ENCODE measurements around the gene TSEN34.
A peak's percentile ranks its signal among the peaks of the same experiment; 100 is the strongest.
"Not testable (repeated sequence)": the region's sequence is repeated elsewhere in the genome, so short reads cannot be mapped to it uniquely, and the experiment has no call there.

Gene TSEN34

DNA sequence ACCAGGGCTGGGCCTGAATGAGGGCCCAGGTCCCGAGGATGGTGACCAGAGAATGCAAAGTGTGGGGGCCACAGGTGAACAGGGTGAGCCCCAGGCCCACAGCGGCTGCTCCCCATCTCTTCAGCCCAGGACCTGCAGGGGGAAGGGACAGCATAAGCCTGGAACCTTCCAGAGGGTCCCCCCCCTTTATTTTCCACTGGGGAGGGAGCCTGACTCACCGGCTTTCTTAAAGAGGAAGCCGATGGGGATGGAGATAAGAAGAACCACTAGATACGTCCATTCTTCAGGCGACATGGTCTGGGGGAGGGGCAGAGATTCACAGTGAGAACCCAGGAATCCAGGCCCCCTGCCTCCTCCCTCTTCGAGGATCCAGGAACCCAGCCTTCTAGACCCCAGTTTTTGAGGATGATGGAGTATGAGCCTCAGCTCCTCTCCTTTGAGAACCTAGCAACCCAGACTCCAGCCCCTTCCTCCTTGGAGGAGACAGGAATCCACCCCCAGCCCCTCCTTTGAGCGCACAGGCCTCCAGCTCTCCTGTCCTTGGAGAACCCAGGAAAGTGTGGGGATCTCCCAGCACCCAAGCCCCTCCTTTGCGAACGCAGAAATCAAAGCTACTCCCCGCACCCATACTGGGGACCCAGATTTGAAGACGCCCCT lies 2.8 kb upstream of the TSEN34 start:
- DNase-seq (ENCODE audit: low spot score) = peak; percentile 48

DNA sequence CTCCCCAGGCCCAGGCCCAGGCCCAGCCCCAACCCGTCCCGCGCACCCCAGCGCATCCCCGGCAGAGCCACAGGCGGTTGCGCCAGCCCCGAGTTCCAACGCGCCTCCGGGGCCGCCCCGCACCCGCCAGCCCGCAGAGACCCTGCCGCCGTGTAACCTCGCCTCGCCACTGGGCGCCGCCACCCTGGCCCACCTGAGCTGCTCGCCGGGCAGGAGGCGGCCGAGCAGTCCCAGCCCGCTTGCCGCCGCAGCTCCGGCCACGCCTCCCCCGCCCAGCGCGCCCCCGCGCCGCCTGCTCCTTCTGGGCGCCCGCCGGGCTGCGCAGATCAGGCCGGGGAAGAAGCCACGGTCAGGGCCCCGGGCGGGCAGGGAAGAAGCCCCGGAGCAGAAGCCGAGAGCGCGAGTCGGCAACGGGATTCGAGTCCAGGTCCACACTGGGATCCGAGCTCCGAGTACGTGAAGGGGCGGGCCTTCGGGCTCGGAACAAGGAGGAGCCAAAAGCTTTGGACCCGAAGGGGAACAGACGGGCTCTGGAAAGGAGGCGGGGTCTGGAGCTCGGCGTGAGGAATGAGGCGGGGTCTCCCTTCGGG lies 1.9 kb upstream of the TSEN34 start, which contains the start of gene MBOAT7:
Gene MBOAT7, minus strand, starts transcription at position 436 of the 590 bp plus-strand sequence. CDS start 1,072 bp downstream, outside the sequence.
- DNase-seq (ENCODE audit: low spot score) = no peak

DNA sequence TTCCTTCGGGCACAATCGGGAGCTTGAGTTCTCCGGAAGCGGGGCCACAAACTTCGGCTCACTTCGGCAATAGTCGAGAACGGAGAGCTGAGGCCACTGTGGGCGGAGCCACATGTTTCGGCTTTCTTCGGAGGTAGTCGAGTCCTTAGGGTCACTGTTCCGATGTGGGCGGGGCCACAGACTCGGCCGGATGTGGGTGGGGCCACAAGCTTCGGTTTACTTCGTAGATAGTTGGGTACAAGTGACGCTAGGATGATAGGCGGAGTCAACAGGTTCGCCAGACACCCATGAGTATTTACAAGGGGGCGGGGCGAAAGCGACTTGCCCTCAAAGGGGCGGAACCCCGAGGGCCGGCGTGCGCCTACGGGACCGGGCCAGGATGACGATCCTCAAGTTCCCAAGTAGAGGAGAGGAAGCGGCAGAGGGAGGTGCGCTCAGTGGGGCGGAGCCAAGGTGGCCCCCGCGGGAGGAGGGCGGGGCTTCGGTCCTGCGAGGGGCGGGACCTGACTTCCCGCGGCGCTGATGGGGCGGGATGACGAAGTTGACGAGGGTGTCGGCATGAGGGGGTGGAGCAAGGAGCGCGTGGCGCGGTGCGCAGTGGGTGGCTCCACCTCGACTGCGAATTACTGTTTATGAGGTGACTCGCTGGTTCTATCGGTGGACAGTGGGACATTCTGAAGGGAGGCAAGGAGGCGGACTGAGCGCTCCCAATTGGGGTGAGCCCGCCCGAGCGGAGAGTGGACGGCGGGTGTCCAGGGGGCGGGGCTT lies 1.2 kb upstream of the TSEN34 start:
- peak; percentile 100 for DNase-seq (ENCODE audit: low spot score)

DNA sequence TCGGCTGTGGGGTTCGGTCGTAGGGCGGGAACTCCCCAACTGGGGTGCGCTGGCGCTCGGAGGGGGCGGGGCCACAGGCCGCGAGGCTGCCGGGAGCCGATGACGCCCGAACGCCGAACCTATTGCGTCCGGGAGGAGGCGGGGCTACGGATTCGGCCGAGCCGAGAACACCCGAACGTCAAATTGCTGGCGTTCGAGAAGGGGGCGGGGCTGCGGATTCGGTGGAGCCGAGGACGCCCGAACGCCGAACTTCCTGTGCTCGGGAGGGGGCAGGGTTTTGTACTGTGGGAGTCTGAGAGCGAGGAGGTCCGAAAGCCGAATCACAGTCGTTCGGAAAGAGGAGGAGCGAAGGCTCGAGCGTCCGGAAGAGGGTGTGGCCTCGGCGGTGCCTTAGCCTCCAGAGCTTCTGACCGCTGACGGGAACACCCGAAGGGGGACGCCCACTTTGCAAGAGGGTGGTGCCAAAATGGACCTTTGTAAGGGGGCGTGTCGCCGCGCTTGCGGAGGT lies 551 bp upstream of the TSEN34 start:
- DNase-seq (ENCODE audit: low spot score) = peak; percentile 99

DNA sequence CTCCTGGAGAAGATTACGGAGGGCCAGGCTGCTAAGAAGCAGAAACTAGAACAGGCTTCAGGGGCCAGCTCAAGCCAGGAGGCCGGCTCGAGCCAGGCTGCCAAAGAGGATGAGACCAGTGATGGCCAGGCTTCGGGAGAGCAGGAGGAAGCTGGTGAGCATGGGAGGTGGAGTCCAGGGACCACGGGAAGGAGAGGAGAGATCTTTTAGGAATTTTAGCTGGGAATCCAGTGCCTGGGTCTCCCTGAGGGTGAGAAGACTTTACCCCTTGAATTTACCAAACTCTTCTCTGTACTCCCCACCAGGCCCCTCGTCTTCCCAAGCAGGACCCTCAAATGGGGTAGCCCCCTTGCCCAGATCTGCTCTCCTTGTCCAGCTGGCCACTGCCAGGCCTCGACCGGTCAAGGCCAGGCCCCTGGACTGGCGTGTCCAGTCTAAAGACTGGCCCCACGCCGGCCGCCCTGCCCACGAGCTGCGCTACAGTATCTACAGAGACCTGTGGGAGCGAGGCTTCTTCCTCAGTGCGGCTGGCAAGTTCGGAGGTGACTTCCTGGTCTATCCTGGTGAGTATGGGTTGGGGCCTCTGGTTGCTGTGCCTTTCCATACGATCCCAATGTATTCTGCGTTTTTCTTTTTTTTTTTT lies 824 bp downstream of the TSEN34 start:
- DNase-seq (ENCODE audit: low spot score) = no peak

DNA sequence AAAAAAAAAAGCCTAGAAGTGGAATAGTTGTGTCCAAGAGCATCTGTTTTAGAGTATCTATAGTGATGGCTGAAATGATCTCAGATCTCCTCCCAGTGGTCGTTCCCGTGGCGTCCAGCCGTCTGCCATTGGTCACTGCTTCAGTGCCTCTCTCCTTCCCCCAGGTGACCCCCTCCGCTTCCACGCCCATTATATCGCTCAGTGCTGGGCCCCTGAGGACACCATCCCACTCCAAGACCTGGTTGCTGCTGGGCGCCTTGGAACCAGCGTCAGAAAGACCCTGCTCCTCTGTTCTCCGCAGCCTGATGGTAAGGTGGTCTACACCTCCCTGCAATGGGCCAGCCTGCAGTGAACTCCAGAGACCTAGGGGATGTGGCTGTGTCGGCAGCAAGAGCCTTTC lies 1.9 kb downstream of the TSEN34 start:
- no peak for DNase-seq (ENCODE audit: low spot score)

DNA sequence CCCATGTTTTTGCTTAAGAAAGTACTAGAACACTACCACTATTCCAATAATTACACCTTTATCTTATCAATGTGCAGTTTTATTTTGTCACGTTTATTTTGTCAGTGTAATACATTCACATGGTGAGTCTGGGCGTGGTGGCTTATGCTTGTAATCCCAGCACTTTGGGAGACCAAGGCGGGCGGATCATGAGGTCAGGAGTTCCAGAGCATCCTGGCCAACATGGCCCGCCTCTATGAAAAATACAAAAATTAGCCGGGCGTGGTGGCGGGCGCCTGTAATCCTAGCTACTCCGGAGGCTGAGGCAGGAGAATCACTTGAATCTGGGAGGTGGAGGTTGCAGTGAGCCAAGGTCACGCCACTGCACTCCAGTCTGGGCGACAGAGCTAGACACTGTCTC lies 3.4 kb downstream of the TSEN34 start:
- DNase-seq (ENCODE audit: low spot score) = not testable (repeated sequence)

DNA sequence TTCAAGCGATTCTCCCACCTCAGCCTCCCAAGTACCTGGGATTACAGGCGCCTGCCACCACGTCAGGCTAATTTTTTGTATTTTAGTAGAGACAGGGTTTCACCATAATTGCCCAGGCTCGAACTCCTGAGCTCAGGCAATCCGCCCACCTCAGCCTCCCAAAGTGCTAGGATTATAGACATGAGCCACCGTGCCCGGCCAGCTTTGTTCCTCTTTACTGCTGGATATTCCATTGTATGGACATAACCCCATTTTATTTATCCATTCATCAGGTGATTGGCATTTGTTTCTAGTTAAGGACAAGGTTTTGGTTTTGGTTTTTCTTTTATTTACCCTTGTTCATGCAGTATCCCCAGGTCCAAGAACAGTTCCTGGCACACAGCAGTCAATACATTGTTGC lies 5.4 kb downstream of the TSEN34 start:
- DNase-seq (ENCODE audit: low spot score) = no peak

DNA sequence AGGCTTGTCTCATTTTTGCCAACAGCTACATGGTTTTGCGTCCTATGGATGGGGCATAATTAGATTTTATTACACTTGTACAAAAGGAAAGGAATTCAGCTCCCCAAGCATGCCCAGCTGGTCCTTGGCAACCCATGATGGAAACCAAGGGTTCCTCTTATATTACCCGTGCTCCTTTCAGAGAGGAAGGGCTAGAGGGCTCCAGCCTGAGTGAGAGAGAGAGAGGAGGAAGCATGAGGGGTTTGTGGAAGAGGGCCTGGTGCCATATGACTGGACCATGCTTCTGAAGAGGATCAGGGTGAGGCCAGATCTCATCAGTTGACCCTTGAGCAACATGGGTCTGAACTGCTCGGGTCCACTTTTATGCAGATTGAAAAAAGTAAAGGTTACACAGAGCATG lies 6.0 kb downstream of the TSEN34 start:
- no peak for DNase-seq (ENCODE audit: low spot score)

DNA sequence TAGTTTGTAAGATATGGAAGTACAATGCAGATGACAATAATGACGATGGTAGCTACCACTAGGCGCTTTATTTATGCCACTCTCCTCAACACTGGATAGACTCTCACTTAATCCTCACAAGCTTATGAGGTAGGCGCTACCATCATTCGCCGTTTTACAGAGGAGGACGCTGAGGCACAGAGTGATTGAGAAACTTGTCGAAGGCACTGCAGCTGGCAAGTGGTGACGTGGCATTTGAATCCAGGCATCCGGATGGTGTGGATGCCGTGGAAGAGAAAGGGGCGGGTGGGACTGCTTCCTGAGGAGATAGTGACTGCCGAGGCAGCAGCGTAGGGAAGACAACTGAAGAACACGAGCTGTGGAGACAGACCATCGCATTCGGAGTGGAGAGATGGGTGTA lies 8.3 kb downstream of the TSEN34 start:
- no peak for DNase-seq (ENCODE audit: low spot score)

DNA sequence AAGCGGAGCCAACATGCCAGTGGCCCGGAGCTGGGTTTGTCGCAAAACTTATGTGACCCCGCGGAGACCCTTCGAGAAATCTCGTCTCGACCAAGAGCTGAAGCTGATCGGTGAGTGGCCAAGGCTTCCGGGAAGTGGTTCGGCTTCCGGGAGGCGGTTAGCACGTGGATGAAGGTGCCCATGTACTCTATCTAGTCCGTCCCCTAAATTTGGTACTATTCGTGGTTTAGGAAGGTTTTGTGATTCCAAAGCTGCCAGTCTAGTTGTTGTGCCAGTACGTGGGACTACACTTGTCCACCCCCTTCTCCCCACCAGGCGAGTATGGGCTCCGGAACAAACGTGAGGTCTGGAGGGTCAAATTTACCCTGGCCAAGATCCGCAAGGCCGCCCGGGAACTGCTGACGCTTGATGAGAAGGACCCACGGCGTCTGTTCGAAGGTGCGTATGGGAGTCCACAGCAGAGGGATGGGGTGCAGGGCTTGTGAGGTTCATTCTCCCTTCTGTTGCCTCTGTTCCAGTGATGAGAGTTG lies 10.1 kb downstream of the TSEN34 start:
- no peak for DNase-seq (ENCODE audit: low spot score)

DNA sequence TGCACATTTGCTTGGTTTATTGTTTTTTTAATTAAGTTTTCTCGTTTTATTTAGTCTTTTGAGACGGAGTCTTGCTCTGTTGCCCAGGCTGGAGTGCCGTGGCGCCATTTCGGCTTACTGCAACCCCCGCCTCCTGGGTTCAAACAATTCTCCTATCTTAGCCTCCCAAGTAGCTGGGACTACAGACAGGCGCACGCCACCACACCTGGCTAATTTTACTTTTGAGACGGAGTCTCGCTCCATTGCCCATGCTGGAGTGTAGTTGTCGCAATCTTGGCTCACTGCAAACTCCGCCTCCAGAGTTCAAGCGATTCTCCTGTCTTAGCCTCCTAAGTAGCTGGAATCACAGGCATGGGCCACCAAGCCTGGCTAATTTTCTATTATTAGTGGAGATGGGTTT lies 10.9 kb downstream of the TSEN34 start:
- no peak for DNase-seq (ENCODE audit: low spot score)

DNA sequence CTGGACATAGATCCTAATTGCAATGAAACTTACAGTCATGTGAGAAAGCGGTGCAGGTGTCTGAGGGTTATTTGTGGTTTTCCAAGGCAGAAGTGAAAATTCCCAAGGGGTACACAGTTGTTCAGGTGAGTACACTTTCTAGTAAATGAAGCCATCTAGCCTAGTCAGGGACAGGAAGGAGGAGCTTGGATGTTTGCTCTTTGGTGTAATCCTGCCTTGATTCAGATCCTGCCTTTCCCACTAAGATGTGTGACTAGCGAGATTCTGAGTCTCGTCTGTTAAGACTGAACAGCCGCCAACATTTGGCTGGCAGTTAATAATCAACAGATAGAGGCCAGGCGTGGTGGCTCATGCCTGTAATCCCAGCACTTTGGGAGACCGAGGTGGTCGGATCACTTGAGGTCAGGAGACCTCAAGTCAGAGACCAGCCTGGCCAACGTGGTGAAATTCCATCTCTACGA lies 12.1 kb downstream of the TSEN34 start:
- DNase-seq (ENCODE audit: low spot score) = no peak

DNA sequence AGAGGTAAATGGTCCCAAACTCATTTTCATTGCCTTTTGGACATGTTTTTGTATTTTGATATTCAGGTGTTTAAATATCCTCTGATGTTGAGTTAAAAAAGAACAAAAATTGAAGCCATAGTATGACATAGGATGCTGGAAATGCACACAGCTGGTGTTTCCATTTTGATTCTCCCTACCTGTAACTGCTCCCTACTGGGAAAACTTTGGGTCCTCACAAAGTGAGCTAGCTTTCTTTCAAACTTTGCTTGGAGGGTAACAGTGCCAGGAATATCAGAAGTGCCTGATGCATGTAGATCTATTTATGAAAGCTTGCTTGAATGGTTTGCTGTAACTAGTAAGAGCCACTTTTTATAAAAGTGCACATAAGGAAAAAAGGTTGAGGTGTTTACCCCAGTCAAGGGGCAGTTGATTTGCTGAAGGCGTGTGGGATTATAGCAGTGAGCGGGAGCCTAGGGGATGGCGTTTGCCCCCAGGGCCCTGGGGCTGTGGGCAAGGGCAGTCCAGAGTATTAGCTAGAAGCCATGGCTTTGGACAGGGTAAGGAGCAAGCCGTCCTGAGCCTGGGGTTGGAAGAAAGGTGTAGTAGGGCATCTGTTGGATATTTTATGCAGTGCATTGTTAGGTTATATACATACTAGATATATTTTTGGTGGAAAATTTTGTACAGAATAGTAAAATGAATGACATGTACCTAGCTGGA lies 13.8 kb downstream of the TSEN34 start:
- DNase-seq (ENCODE audit: low spot score) = no peak

DNA sequence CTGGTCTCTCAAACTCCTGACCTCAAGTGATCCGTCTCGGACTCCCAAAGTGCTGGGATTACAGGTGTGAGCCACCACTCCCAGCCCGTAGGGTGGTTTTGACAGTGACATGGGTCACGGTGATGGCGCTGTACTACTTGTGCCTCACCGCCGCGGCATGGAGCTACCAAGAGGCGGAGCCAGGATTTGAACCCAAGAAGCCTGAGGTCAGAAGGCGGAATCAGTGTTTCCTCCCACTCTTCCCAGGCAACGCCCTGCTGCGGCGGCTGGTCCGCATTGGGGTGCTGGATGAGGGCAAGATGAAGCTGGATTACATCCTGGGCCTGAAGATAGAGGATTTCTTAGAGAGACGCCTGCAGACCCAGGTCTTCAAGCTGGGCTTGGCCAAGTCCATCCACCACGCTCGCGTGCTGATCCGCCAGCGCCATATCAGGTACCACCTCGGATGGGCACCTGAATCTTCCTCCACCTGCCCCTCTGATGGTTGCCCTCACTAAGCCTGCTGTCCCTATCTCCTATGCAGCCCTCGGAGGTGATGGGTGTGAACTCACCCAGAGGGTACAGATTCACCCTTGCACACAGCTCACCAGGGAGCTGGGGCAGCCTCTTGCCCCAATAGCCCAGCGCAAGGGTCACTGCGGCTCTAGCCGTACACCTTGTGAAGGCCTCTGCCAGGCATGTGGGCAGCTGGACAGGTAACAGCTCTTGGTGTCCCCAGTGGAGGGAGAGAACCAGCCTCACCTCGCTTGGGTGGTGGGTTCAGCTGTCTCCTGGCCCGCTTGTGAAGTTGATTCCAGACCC lies 15.1 kb downstream of the TSEN34 start:
- no peak for DNase-seq (ENCODE audit: low spot score)

DNA sequence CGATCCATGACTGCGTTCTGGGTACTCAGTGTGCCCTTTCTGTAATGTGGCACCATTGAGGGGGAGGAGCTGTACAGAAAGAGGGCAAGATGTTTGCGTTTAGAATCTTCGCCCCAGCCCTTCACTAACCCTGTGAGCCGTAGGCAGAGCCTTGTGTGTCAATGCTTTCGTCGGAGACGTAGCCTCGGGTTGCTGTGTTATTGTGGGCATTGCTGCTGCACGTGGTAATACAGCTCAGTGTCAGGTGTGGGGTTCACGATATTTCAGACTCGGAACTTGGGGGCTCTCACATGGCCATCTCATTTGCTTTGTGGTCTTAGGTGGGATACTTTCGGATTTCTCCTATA lies 15.7 kb downstream of the TSEN34 start:
- no peak for DNase-seq (ENCODE audit: low spot score)

DNA sequence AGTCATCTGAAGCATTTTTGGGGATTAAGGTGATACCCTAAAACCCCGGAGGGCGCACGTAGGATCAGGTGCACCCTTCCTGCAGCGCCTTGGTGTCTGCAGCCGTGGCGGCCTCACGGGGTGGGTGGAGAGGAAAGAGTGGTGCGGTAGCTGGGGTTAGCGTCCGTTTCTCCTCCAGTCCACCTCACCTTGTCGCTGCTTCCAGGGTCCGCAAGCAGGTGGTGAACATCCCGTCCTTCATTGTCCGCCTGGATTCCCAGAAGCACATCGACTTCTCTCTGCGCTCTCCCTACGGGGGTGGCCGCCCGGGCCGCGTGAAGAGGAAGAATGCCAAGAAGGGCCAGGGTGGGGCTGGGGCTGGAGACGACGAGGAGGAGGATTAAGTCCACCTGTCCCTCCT lies 16.1 kb downstream of the TSEN34 start:
- not testable (repeated sequence) for DNase-seq (ENCODE audit: low spot score)

DNA sequence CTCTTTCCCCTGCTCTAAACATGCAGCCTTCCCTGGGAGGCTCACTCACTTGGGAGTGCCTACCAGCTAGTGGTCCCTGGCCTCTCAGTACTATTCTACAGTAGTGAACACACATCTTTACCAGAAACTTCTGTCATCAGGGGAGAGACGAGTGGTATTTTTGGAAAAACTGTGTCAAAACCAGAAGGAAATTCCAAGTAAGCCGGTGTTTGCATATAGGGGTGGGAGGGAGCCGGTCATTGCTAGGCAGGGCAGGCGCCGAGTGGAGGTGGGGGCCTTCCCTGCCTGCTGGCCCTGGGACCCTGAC lies 16.5 kb downstream of the TSEN34 start:
- DNase-seq (ENCODE audit: low spot score) = no peak

DNA sequence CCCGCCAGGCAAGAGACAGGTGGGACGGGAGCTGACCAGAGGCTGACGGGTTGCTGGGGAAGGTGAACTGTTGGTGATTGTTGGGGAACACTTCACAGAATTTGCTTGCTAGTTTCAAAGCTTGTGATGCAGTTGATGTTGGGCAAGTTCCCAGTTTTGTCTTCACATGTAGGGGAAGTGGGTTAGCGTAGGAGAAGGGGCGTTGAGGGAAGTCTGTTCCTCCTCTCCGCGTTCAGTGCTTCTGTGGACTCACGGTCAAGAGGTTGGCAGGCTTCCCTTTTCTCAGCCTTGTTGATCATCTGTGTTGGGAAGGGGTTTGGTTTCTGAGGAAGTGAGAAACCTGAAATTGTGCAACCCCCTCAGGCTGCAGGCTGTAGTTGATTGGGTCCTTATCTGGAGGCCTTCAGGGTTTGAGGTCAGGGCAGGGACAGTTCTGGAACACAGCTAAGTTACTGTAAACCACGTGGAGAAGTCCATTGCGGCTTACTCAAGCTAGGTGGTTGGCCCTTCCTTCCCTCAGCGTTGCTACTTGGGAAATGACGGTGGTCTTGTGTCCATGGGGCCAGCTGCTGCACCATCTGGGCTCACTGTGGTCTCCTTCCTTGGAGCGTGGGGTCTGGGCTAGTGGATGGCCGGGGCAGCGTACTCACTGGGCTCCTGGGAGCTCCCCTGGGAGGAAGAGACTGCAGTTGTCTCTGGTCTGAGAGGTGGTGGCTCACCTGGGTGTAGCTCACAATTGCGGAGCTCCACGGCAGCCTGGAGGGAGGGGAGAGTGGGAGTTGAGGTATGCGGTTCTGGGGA lies 17.1 kb downstream of the TSEN34 start:
- no peak for DNase-seq (ENCODE audit: low spot score)

DNA sequence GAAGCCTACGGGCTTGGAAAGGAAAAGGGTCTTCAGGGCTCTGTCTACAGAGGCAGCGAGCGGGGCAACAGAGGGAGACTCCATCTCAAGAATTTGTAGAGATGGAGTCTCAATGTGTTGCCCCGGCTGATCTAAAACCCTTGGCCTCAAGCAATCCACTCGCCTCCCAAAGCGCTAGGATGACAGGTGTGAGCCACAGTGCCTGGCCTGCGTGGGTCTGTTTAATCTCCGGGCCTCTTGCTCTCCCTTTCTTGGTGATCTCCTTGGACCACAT lies 17.6 kb downstream of the TSEN34 start:
- no peak for DNase-seq (ENCODE audit: low spot score)

Measured in kidney capillary endothelial cell (primary cell).